SH-SY5Y (cell line): Measurements from ENCODE around the gene TIMM23B.

Experiments used
- GATA2 ChIP-seq: IDR thresholded peaks from 2 replicates; pipeline ENCODE4 v1.6.1; 2011; ENCODE audit warnings: mild to moderate bottlenecking, low read depth, low read length
- GATA3 ChIP-seq: IDR thresholded peaks from 2 replicates; pipeline ENCODE4 v1.6.1; 2011; ENCODE audit warnings: low read depth, mild to moderate bottlenecking, low read length, moderate library complexity

- TF ChIP-seq GATA2 (no peak), GATA3 (no peak)
Observed at GRCh38 chr10:50021646-50022045, 79.8 kb downstream of the TIMM23B start.
